Stimulated activated CD8-positive, alpha-beta memory T cell treated with anti-CD3 and anti-CD28 coated beads, Interleukin-4, amount 100 ng/mL, for 48 hours (primary cell): ENCODE data around the gene ZNF563.
A peak's percentile ranks its signal among the peaks of the same experiment; 100 is the strongest.

ENCODE experiments used
- DNase-seq: peaks from one replicate; pipeline ENCODE4 v3.0.0-alpha.2; 2020

Gene ZNF563

GRCh38 chr19:12294249-12295158 is 38.9 kb downstream of the ZNF563 start, which contains the start of gene ZNF44:
Gene ZNF44 (minus strand): TSS chr19:12294883. CDS start chr19:12294694, 189 bp downstream.
- peak; percentile 97 for DNase-seq

DNA sequence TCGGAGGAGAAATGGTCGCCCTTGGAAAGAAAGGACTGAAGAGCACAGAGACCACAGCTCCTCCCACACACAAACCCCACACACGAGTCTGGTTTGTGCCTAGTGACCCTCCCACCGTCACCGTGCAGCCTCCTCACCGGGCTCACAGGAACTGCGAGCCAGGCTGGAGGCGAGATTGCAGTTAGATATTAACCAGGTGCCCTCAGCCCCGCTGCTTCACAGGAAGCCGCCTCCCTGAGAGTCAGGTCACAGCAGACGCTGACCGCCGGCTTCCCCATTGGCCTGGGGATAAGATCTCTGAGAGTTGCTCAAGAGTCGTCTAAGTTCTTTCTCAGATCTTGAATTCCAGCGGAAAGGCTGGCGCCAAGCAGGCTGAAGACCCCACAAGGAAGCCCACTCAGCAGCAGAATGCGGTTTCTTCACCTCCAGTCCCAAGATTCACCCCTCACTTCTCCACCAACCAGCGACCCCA is 39.6 kb downstream of the ZNF563 start:
- DNase-seq: peak; percentile 76

GRCh38 chr19:12289790-12290065 is 43.7 kb downstream of the ZNF563 start:
- DNase-seq: no peak

DNA sequence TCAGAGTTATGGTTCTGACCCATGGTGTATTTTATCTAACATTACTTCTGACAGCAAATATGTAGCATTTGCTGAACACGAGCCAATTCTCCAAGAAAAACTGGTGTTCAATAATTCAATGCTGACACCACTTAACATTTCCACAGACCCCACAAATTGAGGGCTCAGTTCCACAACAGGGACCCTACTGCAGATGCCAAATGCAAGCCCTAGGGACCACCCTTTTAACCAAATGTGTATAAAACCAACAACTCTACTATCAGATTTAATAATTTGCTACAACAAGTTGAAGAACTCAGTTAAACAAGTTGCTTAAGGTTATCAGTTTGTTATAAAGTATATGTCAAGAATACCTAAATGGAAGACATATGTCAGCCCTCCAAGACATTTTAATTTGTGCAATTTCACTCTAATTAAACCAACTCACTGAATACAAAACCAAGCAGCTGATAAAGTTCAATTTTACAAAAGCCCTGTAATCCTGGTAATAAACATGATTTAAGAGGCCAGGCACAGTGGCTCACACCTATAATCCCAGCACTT is 45.4 kb downstream of the ZNF563 start:
- DNase-seq: no peak

DNA sequence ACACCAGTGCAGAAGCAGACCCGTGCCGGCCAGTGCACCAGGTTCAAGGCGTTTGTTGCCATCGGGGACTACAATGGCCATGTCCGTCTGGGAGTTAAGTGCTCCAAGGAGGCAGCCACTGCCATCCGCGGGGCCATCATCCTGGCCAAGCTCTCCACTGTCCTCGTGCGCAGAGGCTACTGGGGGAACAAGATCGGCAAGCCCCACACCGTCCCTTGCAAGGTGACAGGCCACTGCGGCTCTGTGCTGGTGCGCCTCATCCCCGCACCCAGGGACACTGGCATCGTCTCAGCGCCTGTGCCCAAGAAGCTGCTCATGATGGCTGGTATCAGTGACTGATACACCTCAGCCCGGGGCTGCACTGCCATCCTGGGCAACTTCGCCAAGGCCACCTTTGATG is 48.8 kb downstream of the ZNF563 start:
- no peak for DNase-seq

- DNase-seq: no peak
Observed at GRCh38 chr19:12284226-12284625, 49.2 kb downstream of the ZNF563 start.

- DNase-seq: no peak
Observed at GRCh38 chr19:12278713-12279112, 54.7 kb downstream of the ZNF563 start.

- no peak for DNase-seq
Observed at GRCh38 chr19:12272980-12273901, 60.2 kb downstream of the ZNF563 start.

GRCh38 chr19:12272386-12272785 is 61.0 kb downstream of the ZNF563 start:
- no peak for DNase-seq

DNA sequence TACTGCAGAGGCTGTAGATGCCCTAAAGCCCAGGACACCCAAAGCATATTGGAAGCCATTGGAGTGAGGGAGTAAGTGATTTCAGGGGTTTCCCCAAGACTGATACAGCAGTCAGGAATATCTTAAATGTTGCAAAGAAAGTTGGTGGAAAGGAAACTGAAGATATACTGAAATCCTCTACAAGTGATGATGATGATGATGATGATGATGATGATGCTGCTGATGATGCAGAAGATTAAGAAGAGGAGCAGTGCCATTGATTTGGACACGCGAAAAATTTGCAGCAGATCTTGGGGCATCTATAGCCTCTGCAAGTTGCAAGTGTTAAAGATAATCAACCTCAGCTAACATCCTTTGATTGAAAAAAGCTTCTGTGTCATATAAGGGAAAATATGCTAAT is 62.6 kb downstream of the ZNF563 start:
- no peak for DNase-seq
